Measurements from ENCODE around the gene SLC8B1. TPM values are rescaled to one million over a fixed set of nuclear protein-coding genes. Genes with fewer than 3 reads are reported as not detected.

The SLC8B1 gene
- total RNA-seq, 1 experiment from 2014 or later: 5.2 TPM

Other genes starting within 250 kb of the SLC8B1 start
- gene RASAL1, start 199.3 kb downstream of the SLC8B1 start, total RNA-seq (2014; rRNA removed; shearing (Covaris generic)): not detected in 2 replicates
- not detected in 2 replicates for gene CFAP73, start 185.4 kb downstream of the SLC8B1 start, total RNA-seq (2014; rRNA removed; shearing (Covaris generic))
- 17.2 and 20.7 TPM in 2 replicates for gene DDX54, start 149.6 kb downstream of the SLC8B1 start, total RNA-seq (2014; rRNA removed; shearing (Covaris generic))
- 39.5 and 43.0 TPM in 2 replicates for gene RITA1, start 149.4 kb downstream of the SLC8B1 start, total RNA-seq (2014; rRNA removed; shearing (Covaris generic))
- 30.4 and 38.6 TPM in 2 replicates for gene TPCN1, start 113.6 kb downstream of the SLC8B1 start, total RNA-seq (2014; rRNA removed; shearing (Covaris generic))
- gene PLBD2, start 23.5 kb upstream of the SLC8B1 start, total RNA-seq (2014; rRNA removed; shearing (Covaris generic)): 14.6 and 17.1 TPM in 2 replicates
- gene SDS, start 68.8 kb upstream of the SLC8B1 start, total RNA-seq (2014; rRNA removed; shearing (Covaris generic)): not detected in 2 replicates
- 5.5 and 5.6 TPM in 2 replicates for gene SDSL, start 87.3 kb upstream of the SLC8B1 start, total RNA-seq (2014; rRNA removed; shearing (Covaris generic))
- gene LHX5, start 136.8 kb upstream of the SLC8B1 start, total RNA-seq (2014; rRNA removed; shearing (Covaris generic)): 0.12 TPM in 1 of 2 replicates, not detected in the other